Measurements from ENCODE around the gene AK4. TPM values are rescaled to one million over a fixed set of nuclear protein-coding genes. Genes with fewer than 3 reads are reported as not detected.

The AK4 gene
- total RNA-seq, 4 donors from 2014 or later = 32.2 to 46.3 (median 39.6) TPM

- Histone ChIP-seq H3K9me3 (no peaks in the 10 kb centered on the region), H3K27ac (peak overlapping the region in 2 of 4 donors; percentile 2 to 29), H3K36me3 (no peaks in the 10 kb centered on the region), H3K4me1 (peaks cover 24 to 91% (median 41%) of the 10 kb centered on the region in 3 donors), H3K27me3 (no peaks in the 10 kb centered on the region), H3K4me3 (no peak overlapping the region)
- intact Hi-C loops (cut with DNase I) = no loop called here
- WGBS, 2 donors = 9 to 15% methylated on average over 3 of the region's 3 CpGs
- TF ChIP-seq POLR2A (IDR thresholded peaks at IDR 0.05) (no peak), CTCF (IDR thresholded peaks at IDR 0.05) (no peak)
- no peak for DNase-seq
Measured at GRCh38 chr1:65174585-65174984, 26.6 kb downstream of the AK4 start.

- Histone ChIP-seq H3K4me1 (peaks cover 24 to 82% (median 34%) of the 10 kb centered on the region in 3 donors), H3K4me3 (no peak overlapping the region), H3K9me3 (no peaks in the 10 kb centered on the region), H3K27me3 (no peaks in the 10 kb centered on the region), H3K36me3 (no peaks in the 10 kb centered on the region), H3K27ac (peak overlapping the region; percentile 24 to 53 (median 44))
- 45 to 58% methylated on average over 11 to 13 of the region's 13 CpGs for WGBS, 2 donors
- intact Hi-C loops (cut with DNase I) = no loop called here
- TF ChIP-seq CTCF (IDR thresholded peaks at IDR 0.05) (no peak), POLR2A (IDR thresholded peaks at IDR 0.05) (no peak)
- no peak for DNase-seq
Measured at GRCh38 chr1:65175171-65176055, 27.4 kb downstream of the AK4 start.

GRCh38 chr1:65176056-65176450 is 28.1 kb downstream of the AK4 start:
- Histone ChIP-seq H3K4me3 (no peak overlapping the region), H3K27me3 (no peaks in the 10 kb centered on the region), H3K27ac (peak overlapping the region in 3 of 4 donors; percentile 24 to 53 (median 41)), H3K36me3 (no peaks in the 10 kb centered on the region), H3K9me3 (no peaks in the 10 kb centered on the region), H3K4me1 (peaks cover 24 to 79% (median 34%) of the 10 kb centered on the region in 3 donors)
- WGBS, 2 donors = 74 to 75% methylated on average over 2 of the region's 2 CpGs
- TF ChIP-seq CTCF (IDR thresholded peaks at IDR 0.05) (no peak), POLR2A (IDR thresholded peaks at IDR 0.05) (no peak)
- no peak for DNase-seq
- intact Hi-C loops (cut with DNase I) = no loop called here

- no peak for DNase-seq
- no peak for TF ChIP-seq POLR2A (IDR thresholded peaks at IDR 0.05)
- TF ChIP-seq CTCF (IDR thresholded peaks at IDR 0.05) = no peak
- 60 to 94% methylated on average over 3 of the region's 3 CpGs for whole genome bisulfite sequencing, 2 donors
- intact Hi-C loops (cut with DNase I) = no loop called here
- no peaks in the 10 kb centered on the region for H3K27me3 ChIP-seq
- peaks cover 24 to 79% (median 38%) of the 10 kb centered on the region in 3 donors for H3K4me1 ChIP-seq
- H3K36me3 ChIP-seq = no peaks in the 10 kb centered on the region
- no peak overlapping the region for H3K4me3 ChIP-seq
- H3K27ac ChIP-seq = peak overlapping the region in 3 of 4 donors; percentile 24 to 53 (median 41)
- H3K9me3 ChIP-seq = no peaks in the 10 kb centered on the region
Measured at GRCh38 chr1:65176591-65176990, 28.6 kb downstream of the AK4 start.

- H3K9me3 ChIP-seq = no peaks in the 10 kb centered on the region
- intact Hi-C loops (cut with DNase I) = no loop called here
- no peak for TF ChIP-seq CTCF (IDR thresholded peaks at IDR 0.05)
- TF ChIP-seq POLR2A (IDR thresholded peaks at IDR 0.05) = no peak
- H3K4me1 ChIP-seq = peaks cover 24 to 84% (median 42%) of the 10 kb centered on the region in 3 donors
- no peaks in the 10 kb centered on the region for H3K36me3 ChIP-seq
- DNase-seq = no peak
- H3K27ac ChIP-seq = peak overlapping the region; percentile 15 to 53 (median 24)
- WGBS, 2 donors = 43 to 46% methylated on average over 4 of the region's 4 CpGs
- no peak overlapping the region for H3K4me3 ChIP-seq
- no peaks in the 10 kb centered on the region for H3K27me3 ChIP-seq
Measured at GRCh38 chr1:65177457-65177856, 29.5 kb downstream of the AK4 start.

Measured in esophagus squamous epithelium (tissue), 5 donors.